Neural cell (in vitro differentiated cells): Measurements from ENCODE around the gene B4GALNT3. TPM values are rescaled to one million over a fixed set of nuclear protein-coding genes. Genes with fewer than 3 reads are reported as not detected.

Experiments used
- H2AFZ ChIP-seq: fragments of 200-600, 300-800 bp; sonication (generic), shearing (Covaris generic); 2 replicates; pipeline ENCODE4 v1.6.0; 2014; ENCODE audit warnings: low read depth, mild to moderate bottlenecking, antibody characterized with exemption, low read length, moderate library complexity
- H3F3A ChIP-seq: fragments of 200-600 bp; shearing (Covaris generic); 2 replicates; pipeline ENCODE4 v1.6.1; 2016; ENCODE audit warnings: mild to moderate bottlenecking, moderate library complexity, mixed read lengths, antibody characterized with exemption, low read length; ENCODE audit not compliant: insufficient read depth, poor library complexity, severe bottlenecking
- H3K27ac ChIP-seq: fragments of 200-600, 300-800 bp; sonication (generic), shearing (Covaris generic); 2 replicates; pipeline ENCODE4 v1.5.1; 2014; ENCODE audit warnings: mild to moderate bottlenecking, low read length, moderate library complexity
- H3K27me3 ChIP-seq: fragments of 300-800, 200-600 bp; sonication (generic), shearing (Covaris generic); 2 replicates; pipeline ENCODE4 v1.6.0; 2014; ENCODE audit warnings: mild to moderate bottlenecking, low read depth, low read length, moderate library complexity; ENCODE audit not compliant: insufficient read depth
- H3K36me3 ChIP-seq: fragments of 300-800, 200-600 bp; sonication (generic), shearing (Covaris generic); 2 replicates; pipeline ENCODE4 v1.5.1; 2014; ENCODE audit warnings: mild to moderate bottlenecking, antibody characterized with exemption, low read length, moderate library complexity; ENCODE audit not compliant: insufficient read depth
- H3K4me2 ChIP-seq: fragments of 300-800, 200-600 bp; sonication (generic), shearing (Covaris generic); 2 replicates; pipeline ENCODE4 v1.6.0; 2014; ENCODE audit warnings: mild to moderate bottlenecking, low read length
- H3K4me3 ChIP-seq: fragments of 300-800, 200-600 bp; sonication (generic), shearing (Covaris generic); 2 replicates; pipeline ENCODE4 v1.5.1; 2014; ENCODE audit warnings: mild to moderate bottlenecking, low read length, moderate library complexity
- H3K79me2 ChIP-seq: fragments of 200-600 bp; shearing (Covaris generic); replicated peaks from 2 replicates; pipeline ENCODE4 v1.6.0; 2014; ENCODE audit warnings: mild to moderate bottlenecking, low read length, moderate library complexity; ENCODE audit not compliant: insufficient read depth
- H3K9ac ChIP-seq: fragments of 300-800, 200-600 bp; sonication (generic), shearing (Covaris generic); 2 replicates; pipeline ENCODE4 v1.6.1; 2016; ENCODE audit warnings: mild to moderate bottlenecking, low read length, mixed read lengths
- H3K9me2 ChIP-seq: fragments of 200-600 bp; shearing (Covaris generic); 2 replicates; pipeline ENCODE4 v1.6.1; 2016; ENCODE audit warnings: mild to moderate bottlenecking, low read length, mixed read lengths; ENCODE audit not compliant: insufficient read depth
- H3K9me3 ChIP-seq: fragments of 200-600, 300-800 bp; sonication (generic), shearing (Covaris generic); 2 replicates; pipeline ENCODE4 v1.6.1; 2016; ENCODE audit warnings: mild to moderate bottlenecking, mixed run types, low read length, moderate library complexity, mixed read lengths
- H4K20me1 ChIP-seq: fragments of 200-600 bp; shearing (Covaris generic); 2 replicates; pipeline ENCODE4 v1.6.1; 2016; ENCODE audit warnings: mild to moderate bottlenecking, mixed run types; ENCODE audit not compliant: insufficient read depth
- CTCF ChIP-seq: fragments of 450-650 bp; IDR thresholded peaks from 2 replicates; pipeline ENCODE4 v1.5.1; 2014; ENCODE audit warnings: antibody characterized with exemption, mild to moderate bottlenecking, moderate library complexity; ENCODE audit not compliant: poor library complexity, severe bottlenecking
- EP300 ChIP-seq: fragments of 450-650 bp; conservative IDR thresholded peaks from 2 replicates; pipeline ENCODE4 v1.6.1; 2014; ENCODE audit warnings: antibody characterized with exemption, mild to moderate bottlenecking, moderate library complexity; ENCODE audit not compliant: poor library complexity, severe bottlenecking
- EZH2 ChIP-seq: fragments of 200-600, 300-800 bp; shearing (Covaris generic), sonication (generic); IDR thresholded peaks from 2 replicates; pipeline ENCODE4 v1.6.1; 2014; ENCODE audit warnings: antibody characterized with exemption, low read length, borderline replicate concordance, mild to moderate bottlenecking; ENCODE audit not compliant: insufficient read depth, poor library complexity, severe bottlenecking
- MXI1 ChIP-seq: fragments of 450-650 bp; conservative IDR thresholded peaks from 2 replicates; pipeline ENCODE4 v1.6.1; 2014; ENCODE audit warnings: antibody characterized with exemption, mild to moderate bottlenecking; ENCODE audit not compliant: poor library complexity, severe bottlenecking
- POLR2AphosphoS5 ChIP-seq: IDR thresholded peaks from 2 replicates; pipeline ENCODE4 v1.6.1; 2012
- RAD21 ChIP-seq: fragments of 450-650 bp; conservative IDR thresholded peaks from 2 replicates; pipeline ENCODE4 v1.6.1; 2014; ENCODE audit warnings: antibody characterized with exemption, mild to moderate bottlenecking, moderate library complexity
- SMC3 ChIP-seq: fragments of 450-650 bp; conservative IDR thresholded peaks from 2 replicates; pipeline ENCODE4 v1.6.1; 2014; ENCODE audit warnings: antibody characterized with exemption, mild to moderate bottlenecking, moderate library complexity; ENCODE audit not compliant: poor library complexity
- TAF1 ChIP-seq: IDR thresholded peaks from 2 replicates; pipeline ENCODE4 v1.6.1; 2012; ENCODE audit warnings: low read depth
- polyA plus RNA-seq: library from polyadenylated mRNA; depleted of rRNA; stranded (reverse); fragments of >200 nt; gene quantifications from 2 replicates; pipeline ENCODE4 v1.2.3, GENCODE V29; 2014
- TF ChIP-seq, protein P1 (sequence below): IDR thresholded peaks from 2 replicates; pipeline ENCODE4 v1.6.1; 2012; ENCODE audit warnings: borderline replicate concordance

Gene B4GALNT3
- polyA plus RNA-seq, 1 donor from 2014 or later = 6.7 TPM

- H3K9ac ChIP-seq = no peak overlapping the region
- TF ChIP-seq POLR2AphosphoS5 (no peak), CTCF (no peak), EZH2 (no peak), RAD21 (no peak), MXI1 (no peak), TAF1 (no peak), SMC3 (no peak), EP300 (no peak)
- TF ChIP-seq, protein P1, sequence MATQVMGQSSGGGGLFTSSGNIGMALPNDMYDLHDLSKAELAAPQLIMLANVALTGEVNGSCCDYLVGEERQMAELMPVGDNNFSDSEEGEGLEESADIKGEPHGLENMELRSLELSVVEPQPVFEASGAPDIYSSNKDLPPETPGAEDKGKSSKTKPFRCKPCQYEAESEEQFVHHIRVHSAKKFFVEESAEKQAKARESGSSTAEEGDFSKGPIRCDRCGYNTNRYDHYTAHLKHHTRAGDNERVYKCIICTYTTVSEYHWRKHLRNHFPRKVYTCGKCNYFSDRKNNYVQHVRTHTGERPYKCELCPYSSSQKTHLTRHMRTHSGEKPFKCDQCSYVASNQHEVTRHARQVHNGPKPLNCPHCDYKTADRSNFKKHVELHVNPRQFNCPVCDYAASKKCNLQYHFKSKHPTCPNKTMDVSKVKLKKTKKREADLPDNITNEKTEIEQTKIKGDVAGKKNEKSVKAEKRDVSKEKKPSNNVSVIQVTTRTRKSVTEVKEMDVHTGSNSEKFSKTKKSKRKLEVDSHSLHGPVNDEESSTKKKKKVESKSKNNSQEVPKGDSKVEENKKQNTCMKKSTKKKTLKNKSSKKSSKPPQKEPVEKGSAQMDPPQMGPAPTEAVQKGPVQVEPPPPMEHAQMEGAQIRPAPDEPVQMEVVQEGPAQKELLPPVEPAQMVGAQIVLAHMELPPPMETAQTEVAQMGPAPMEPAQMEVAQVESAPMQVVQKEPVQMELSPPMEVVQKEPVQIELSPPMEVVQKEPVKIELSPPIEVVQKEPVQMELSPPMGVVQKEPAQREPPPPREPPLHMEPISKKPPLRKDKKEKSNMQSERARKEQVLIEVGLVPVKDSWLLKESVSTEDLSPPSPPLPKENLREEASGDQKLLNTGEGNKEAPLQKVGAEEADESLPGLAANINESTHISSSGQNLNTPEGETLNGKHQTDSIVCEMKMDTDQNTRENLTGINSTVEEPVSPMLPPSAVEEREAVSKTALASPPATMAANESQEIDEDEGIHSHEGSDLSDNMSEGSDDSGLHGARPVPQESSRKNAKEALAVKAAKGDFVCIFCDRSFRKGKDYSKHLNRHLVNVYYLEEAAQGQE = no peak
- no peaks in the 10 kb centered on the region for H3K9me2 ChIP-seq
- H3F3A ChIP-seq = no peaks in the 10 kb centered on the region
- H3K36me3 ChIP-seq = no peaks in the 10 kb centered on the region
- H3K4me3 ChIP-seq = no peak overlapping the region
- H3K9me3 ChIP-seq = peaks cover 12% of the 10 kb centered on the region
- no peaks in the 10 kb centered on the region for H4K20me1 ChIP-seq
- no peak overlapping the region for H3K4me2 ChIP-seq
- H3K79me2 ChIP-seq = no peaks in the 10 kb centered on the region
- H3K27me3 ChIP-seq = no peaks in the 10 kb centered on the region
- no peak overlapping the region for H3K27ac ChIP-seq
- no peak overlapping the region for H2AFZ ChIP-seq
Measured at GRCh38 chr12:530821-531220, 71.1 kb downstream of the B4GALNT3 start.

GRCh38 chr12:531951-532585 is 72.3 kb downstream of the B4GALNT3 start:
- no peak overlapping the region for H2AFZ ChIP-seq
- no peaks in the 10 kb centered on the region for H3K9me2 ChIP-seq
- no peak overlapping the region for H3K4me2 ChIP-seq
- peaks cover 12% of the 10 kb centered on the region for H3K9me3 ChIP-seq
- no peaks in the 10 kb centered on the region for H3K27me3 ChIP-seq
- H3K9ac ChIP-seq = no peak overlapping the region
- no peaks in the 10 kb centered on the region for H3F3A ChIP-seq
- H3K36me3 ChIP-seq = no peaks in the 10 kb centered on the region
- no peaks in the 10 kb centered on the region for H3K79me2 ChIP-seq
- H4K20me1 ChIP-seq = no peaks in the 10 kb centered on the region
- H3K27ac ChIP-seq = no peak overlapping the region
- TF ChIP-seq POLR2AphosphoS5 (no peak), MXI1 (no peak), RAD21 (no peak), EZH2 (no peak), TAF1 (no peak), SMC3 (no peak), CTCF (no peak)
- H3K4me3 ChIP-seq = no peak overlapping the region
